A549 (cell line): ENCODE measurements around the gene THUMPD3. TPM values are rescaled to one million over a fixed set of nuclear protein-coding genes. Genes with fewer than 3 reads are reported as not detected.
A peak's percentile ranks its signal among the peaks of the same experiment; 100 is the strongest.

Experiments
- ATAC-seq, 2 experiments: fragments of 200-7000 bp in 1 of 2; fragments of >200 bp in 1 of 2; cut with Nextera tagmentation in 1 of 2; cut with Tn5 transposase in 1 of 2; 3 replicates each; pipeline versions ENCODE4 v1.8.0 to v1.9.1; 2018 to 2020; ENCODE audit warnings: mild to moderate bottlenecking in 1 of 2, moderate library complexity in 1 of 2
- CTCF ChIA-PET: fragments of 300-600 bp; sonication (Branson Sonifier 250); formaldehyde crosslinking; extraction: SDS; loops from one replicate; lab custom pipeline; 2021; ENCODE audit warnings: antibody characterized with exemption, inconsistent platforms; lab: Yijun Ruan, JAX
- POLR2A ChIA-PET: fragments of 350-600 bp; formaldehyde crosslinking; extraction: SDS; loops from one replicate; lab custom pipeline; 2021; ENCODE audit warnings: antibody characterized with exemption, inconsistent platforms; lab: Yijun Ruan, JAX
- DNase-seq, 2 experiments: peaks; one replicate each; pipeline versions ENCODE4 v3.0.0 to v3.0.0-alpha.2; 2011 to 2016; ENCODE audit warnings: low read depth in 1 of 2, low spot score in 1 of 2
- FAIRE-seq: peaks from 2 replicates; lab custom pipeline; 2011; peaks lifted over from hg19 to GRCh38; lab: Jason Lieb, UNC
- H3K27ac ChIP-seq, 2 experiments: fragments of >200 bp; sonication (Bioruptor Twin); formaldehyde crosslinking; 3 replicates each; pipeline ENCODE4 v1.5.1; 2016 to 2017
- H3K4me1 ChIP-seq: fragments of >200 bp; sonication (Bioruptor Twin); formaldehyde crosslinking; 3 replicates; pipeline ENCODE4 v1.6.1; 2016
- H3K4me2 ChIP-seq: fragments of >200 bp; sonication (Bioruptor Twin); formaldehyde crosslinking; 3 replicates; pipeline ENCODE4 v1.6.1; 2016
- H3K4me3 ChIP-seq: fragments of >200 bp; sonication (Bioruptor Twin); formaldehyde crosslinking; 3 replicates; pipeline ENCODE4 v1.5.1; 2016
- H3K9me3 ChIP-seq: fragments of >200 bp; sonication (Bioruptor Twin); formaldehyde crosslinking; 3 replicates; pipeline ENCODE4 v1.6.1; 2016
- BHLHE40 ChIP-seq: IDR thresholded peaks from 2 replicates; pipeline ENCODE4 v1.6.1; 2012; ENCODE audit warnings: low read depth, low read length, inconsistent platforms
- CEBPB ChIP-seq, 2 experiments: fragments of >200 bp in 1 of 2; sonication (Bioruptor Twin) in 1 of 2; formaldehyde crosslinking in 1 of 2; IDR thresholded peaks; 2 replicates each; pipeline ENCODE4 v1.6.1; 2012 to 2016
- EP300 ChIP-seq, 2 experiments: fragments of >200 bp; sonication (Bioruptor Twin); formaldehyde crosslinking; IDR thresholded peaks; 2 replicates in 1 of 2; 3 replicates in 1 of 2; pipeline ENCODE4 v1.6.1; 2016 to 2017
- FOSB ChIP-seq: fragments of 250-450 bp; sonication (Bioruptor Pico); IDR thresholded peaks from 2 replicates; pipeline ENCODE4 v1.5.0; 2020; ENCODE audit warnings: mild to moderate bottlenecking, moderate library complexity
- FOXS1 ChIP-seq: fragments of 250-450 bp; sonication (Bioruptor Pico); IDR thresholded peaks from 2 replicates; pipeline ENCODE4 v1.5.0; 2020; ENCODE audit warnings: mild to moderate bottlenecking, moderate library complexity
- HOXB5 ChIP-seq: fragments of 250-450 bp; sonication (Bioruptor Pico); IDR thresholded peaks from 2 replicates; pipeline ENCODE4 v1.5.0; 2020; ENCODE audit warnings: mild to moderate bottlenecking, moderate library complexity
- JUN ChIP-seq, 2 experiments: fragments of >200 bp; sonication (Bioruptor Twin); formaldehyde crosslinking; IDR thresholded peaks; 2 replicates in 1 of 2; 3 replicates in 1 of 2; pipeline ENCODE4 v1.6.1; 2016 to 2017
- JUNB ChIP-seq: fragments of >200 bp; sonication (Bioruptor Twin); formaldehyde crosslinking; IDR thresholded peaks from 2 replicates; pipeline ENCODE4 v1.6.1; 2016
- KDM1A ChIP-seq: fragments of 200-600 bp; sonication (generic); IDR thresholded peaks from 2 replicates; pipeline ENCODE4 v1.6.1; 2016; ENCODE audit warnings: low read depth, mild to moderate bottlenecking
- KDM5A ChIP-seq: fragments of 200-600 bp; sonication (generic); IDR thresholded peaks from 2 replicates; pipeline ENCODE4 v1.6.1; 2016; ENCODE audit warnings: antibody characterized with exemption, mild to moderate bottlenecking
- NR3C1 ChIP-seq: fragments of >200 bp; sonication (Bioruptor Twin); formaldehyde crosslinking; IDR thresholded peaks from 3 replicates; pipeline ENCODE4 v1.6.1; 2017
- PHF8 ChIP-seq: fragments of 200-600 bp; sonication (generic); IDR thresholded peaks from 2 replicates; pipeline ENCODE4 v1.6.1; 2016; ENCODE audit warnings: low read depth, mild to moderate bottlenecking, antibody characterized with exemption, moderate library complexity, borderline replicate concordance
- POLR2A ChIP-seq: IDR thresholded peaks from 2 replicates; pipeline ENCODE4 v1.6.1; 2012; ENCODE audit warnings: mild to moderate bottlenecking, low read length
- POLR2AphosphoS2 ChIP-seq: conservative IDR thresholded peaks from 2 replicates; pipeline ENCODE4 v1.6.1; 2012; ENCODE audit warnings: low read length, improper control_type of control experiment, inconsistent platforms
- RARB ChIP-seq: fragments of 250-450 bp; sonication (Bioruptor Pico); IDR thresholded peaks from 2 replicates; pipeline ENCODE4 v1.8.0; 2021; ENCODE audit warnings: mild to moderate bottlenecking, moderate library complexity
- RCOR1 ChIP-seq: fragments of 150-350 bp; IDR thresholded peaks from 2 replicates; pipeline ENCODE4 v1.6.1; 2014; ENCODE audit warnings: antibody characterized with exemption, low read length, low read depth
- SREBF2 ChIP-seq: fragments of 450-650 bp; IDR thresholded peaks from 2 replicates; pipeline ENCODE4 v1.6.1; 2014; ENCODE audit warnings: mild to moderate bottlenecking, moderate library complexity
- TP53 ChIP-seq: fragments of 250-450 bp; sonication (Bioruptor Pico); IDR thresholded peaks from 2 replicates; pipeline ENCODE4 v1.5.0; 2021; ENCODE audit warnings: mild to moderate bottlenecking, moderate library complexity
- ZNF302 ChIP-seq: fragments of 250-450 bp; sonication (Bioruptor Pico); IDR thresholded peaks from 2 replicates; pipeline ENCODE4 v1.9.0; 2021; ENCODE audit warnings: inconsistent platforms, mild to moderate bottlenecking, moderate library complexity
- ZSCAN20 ChIP-seq: fragments of 250-450 bp; sonication (Bioruptor Pico); IDR thresholded peaks from 2 replicates; pipeline ENCODE4 v1.8.0; 2022; ENCODE audit warnings: mild to moderate bottlenecking, moderate library complexity
- WGBS: methylation state at CpG from one replicate; pipeline ENCODE4 v1.1.6; 2017; ENCODE audit errors: missing lambda C conversion rate; 5-methylcytosine and 5-hydroxymethylcytosine counted together
- polyA plus RNA-seq, 4 experiments: library from polyadenylated mRNA; depleted of rRNA in 3 of 4; stranded (reverse); fragments of >200 nt; fragmentation: RNase III in 1 of 4; extraction: RNeasy Plus Mini Kit Qiagen cat#74134 plus additional on column Dnase treatment in 1 of 4; gene quantifications; 2 replicates in 3 of 4; 3 replicates in 1 of 4; pipeline ENCODE4 v1.2.3, GENCODE V29; 2011 to 2017
- TF ChIP-seq, protein P1 (sequence below): IDR thresholded peaks from 2 replicates; pipeline ENCODE4 v1.6.1; 2012; ENCODE audit warnings: low read depth, borderline replicate concordance
- TF ChIP-seq, protein P2 (sequence below): fragments of 250-450 bp; sonication (Bioruptor Pico); IDR thresholded peaks from 2 replicates; pipeline ENCODE4 v1.5.0; 2020; ENCODE audit warnings: low read depth, mild to moderate bottlenecking, moderate library complexity
- TF ChIP-seq, protein P3 (sequence below): fragments of 150-350 bp; IDR thresholded peaks from 2 replicates; pipeline ENCODE4 v1.6.1; 2014; ENCODE audit warnings: low read depth, mild to moderate bottlenecking, low read length

The THUMPD3 gene
- polyA plus RNA-seq, 2 of the 4 experiments (the other 2 are of a cell fraction) = 53.9 to 86.0 TPM

DNA sequence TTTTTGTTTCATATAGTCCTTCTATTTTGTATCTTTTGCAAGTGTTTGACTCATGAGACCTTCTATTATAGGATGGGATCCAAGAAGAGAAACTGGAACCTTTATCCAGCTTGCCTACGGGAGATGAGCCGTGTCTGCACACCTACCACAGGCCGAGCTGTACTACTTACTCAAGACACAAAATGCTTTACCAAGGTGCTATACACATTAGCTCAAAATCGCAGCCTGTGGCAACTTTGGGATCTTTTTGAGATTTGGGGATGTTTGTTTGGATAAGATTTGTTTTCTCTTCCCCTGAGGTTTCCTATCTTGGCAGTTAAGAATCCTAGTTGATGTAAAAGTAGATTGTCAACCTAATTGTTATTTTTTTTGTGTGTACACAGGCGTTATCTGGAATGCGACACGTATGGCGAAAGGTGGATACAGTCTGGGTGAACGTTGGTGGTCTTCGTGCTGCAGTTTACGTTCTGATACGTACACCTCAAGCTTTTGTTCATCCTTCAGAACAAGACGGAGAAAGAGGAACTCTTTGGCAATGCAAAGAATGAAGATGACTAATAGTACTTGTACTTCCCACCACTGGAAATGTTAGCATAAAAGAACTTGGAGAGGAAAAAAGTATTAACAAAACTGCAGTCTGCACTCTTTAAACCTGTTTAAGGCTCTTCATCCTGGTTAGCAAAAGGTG lies 21.4 kb downstream of the THUMPD3 start (continued):
- TF ChIP-seq, protein P1, sequence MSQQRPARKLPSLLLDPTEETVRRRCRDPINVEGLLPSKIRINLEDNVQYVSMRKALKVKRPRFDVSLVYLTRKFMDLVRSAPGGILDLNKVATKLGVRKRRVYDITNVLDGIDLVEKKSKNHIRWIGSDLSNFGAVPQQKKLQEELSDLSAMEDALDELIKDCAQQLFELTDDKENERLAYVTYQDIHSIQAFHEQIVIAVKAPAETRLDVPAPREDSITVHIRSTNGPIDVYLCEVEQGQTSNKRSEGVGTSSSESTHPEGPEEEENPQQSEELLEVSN = no peak

DNA sequence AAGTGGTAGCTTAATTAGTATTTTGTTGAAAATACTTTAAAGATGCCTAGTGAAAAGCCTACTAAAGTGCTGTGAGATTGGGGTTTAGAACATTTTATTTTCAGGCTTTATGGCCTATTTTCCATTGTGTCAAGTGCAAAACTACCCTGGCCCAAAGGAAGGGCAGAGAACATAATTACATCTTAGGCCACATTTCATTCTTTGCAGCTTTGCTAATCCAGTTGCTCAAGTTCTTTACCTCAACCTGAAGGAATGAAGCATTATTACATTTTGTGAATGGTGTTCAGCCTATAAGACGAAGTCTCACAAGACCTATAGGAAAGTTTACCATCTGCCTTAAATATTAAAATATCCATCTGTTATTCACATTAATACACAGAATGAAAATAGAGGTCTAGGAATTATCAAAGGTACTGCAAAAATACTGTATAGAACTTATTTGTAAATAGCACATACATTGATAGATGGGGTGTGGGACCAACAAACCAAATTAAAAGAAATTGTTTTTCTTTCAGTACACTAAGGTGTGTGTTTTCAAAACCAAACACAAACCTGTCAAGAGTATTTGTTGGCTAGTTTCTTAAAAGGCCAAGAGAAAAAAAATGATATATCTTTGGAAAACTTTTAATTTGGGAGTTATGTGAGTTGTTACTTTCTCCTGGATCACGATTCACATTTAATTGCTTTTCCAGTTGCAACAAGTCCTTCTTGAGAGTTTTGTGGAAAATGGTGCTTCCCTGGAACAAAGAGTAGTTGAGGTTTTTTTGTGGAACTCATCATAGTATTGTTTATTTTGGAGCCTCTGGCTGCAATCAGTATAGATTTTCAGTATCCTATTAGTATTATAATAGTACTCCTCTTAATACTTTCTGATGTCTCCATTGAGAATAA lies 22.6 kb downstream of the THUMPD3 start:
- Histone ChIP-seq H3K9me3 (no peaks in the 10 kb centered on the region), H3K4me3 (no peak overlapping the region), H3K4me2 (no peak overlapping the region), H3K27ac (no peak overlapping the region), H3K4me1 (peaks cover 26% of the 10 kb centered on the region; the same call in 1 of the 3 replicates)
- no peak for ATAC-seq
- ChIA-PET POLR2A (interaction anchor here (0.9 to 4.4 kb wide), 5 partner anchors 9 to 23 kb away, joined by 3 to 51 read pairs (median 4); partner anchors contain the start of genes SETD5 and THUMPD3), CTCF (no interaction called here)
- no peak for FAIRE-seq
- DNase-seq = no peak
- peak; percentile 51; the same call in 1 of the 2 replicates for TF ChIP-seq POLR2AphosphoS2
- TF ChIP-seq, protein P1 = no peak
- no peak for TF ChIP-seq JUNB
- TF ChIP-seq TP53 (CRISPR knock-in tag) = no peak
- TF ChIP-seq FOSB (CRISPR knock-in tag) = no peak; the same call in 1 of the 2 replicates
- no peak for TF ChIP-seq EP300 (IDR thresholded peaks at IDR 0.05)
- no peak for TF ChIP-seq PHF8
- WGBS = 88% methylated on average over 2 of the region's 2 CpGs

DNA sequence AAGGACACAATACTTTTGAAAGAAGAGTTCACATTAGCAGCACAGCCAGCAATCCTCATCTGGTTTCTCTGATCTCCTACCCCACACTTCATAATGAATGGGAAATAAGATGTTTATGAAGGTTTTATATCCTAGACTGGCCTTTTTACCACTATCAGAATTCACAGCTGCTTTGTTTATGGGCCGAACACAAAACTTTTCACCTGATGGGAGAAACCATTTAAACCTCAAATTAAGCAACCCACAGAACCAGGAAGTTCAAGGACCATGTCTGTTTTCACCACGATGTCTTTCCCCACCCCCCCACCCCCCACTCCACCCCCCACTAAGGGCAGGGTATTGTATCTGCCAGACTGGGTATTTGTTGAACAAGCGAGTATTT lies 23.2 kb downstream of the THUMPD3 start:
- 53% methylated on average over 3 of the region's 3 CpGs for WGBS
- CTCF ChIA-PET = no interaction called here
- TF ChIP-seq ZNF302 (CRISPR knock-in tag) (no peak), FOXS1 (CRISPR knock-in tag) (no peak), RARB (CRISPR knock-in tag) (0 out of 2 replicates have a peak, but pooled peaks have one; percentile 35), JUN (IDR thresholded peaks at IDR 0.05) (peak in 1 of 2 experiments; percentile 59; a peak in 1 of 5 replicates), FOSB (CRISPR knock-in tag) (peak; percentile 50; the same call in 1 of the 2 replicates)
- no peak for DNase-seq
- Histone ChIP-seq H3K4me1 (peaks cover 26% of the 10 kb centered on the region; the same call in 1 of the 3 replicates), H3K27ac (no peak overlapping the region), H3K4me2 (no peak overlapping the region), H3K9me3 (no peaks in the 10 kb centered on the region), H3K4me3 (no peak overlapping the region)
- POLR2A ChIA-PET = interaction anchor here (0.9 to 4.4 kb wide), 3 partner anchors 9 to 24 kb away, joined by 3 to 51 read pairs (median 4); partner anchors contain the start of genes SETD5 and THUMPD3
- no peak for FAIRE-seq
- ATAC-seq = no peak

DNA sequence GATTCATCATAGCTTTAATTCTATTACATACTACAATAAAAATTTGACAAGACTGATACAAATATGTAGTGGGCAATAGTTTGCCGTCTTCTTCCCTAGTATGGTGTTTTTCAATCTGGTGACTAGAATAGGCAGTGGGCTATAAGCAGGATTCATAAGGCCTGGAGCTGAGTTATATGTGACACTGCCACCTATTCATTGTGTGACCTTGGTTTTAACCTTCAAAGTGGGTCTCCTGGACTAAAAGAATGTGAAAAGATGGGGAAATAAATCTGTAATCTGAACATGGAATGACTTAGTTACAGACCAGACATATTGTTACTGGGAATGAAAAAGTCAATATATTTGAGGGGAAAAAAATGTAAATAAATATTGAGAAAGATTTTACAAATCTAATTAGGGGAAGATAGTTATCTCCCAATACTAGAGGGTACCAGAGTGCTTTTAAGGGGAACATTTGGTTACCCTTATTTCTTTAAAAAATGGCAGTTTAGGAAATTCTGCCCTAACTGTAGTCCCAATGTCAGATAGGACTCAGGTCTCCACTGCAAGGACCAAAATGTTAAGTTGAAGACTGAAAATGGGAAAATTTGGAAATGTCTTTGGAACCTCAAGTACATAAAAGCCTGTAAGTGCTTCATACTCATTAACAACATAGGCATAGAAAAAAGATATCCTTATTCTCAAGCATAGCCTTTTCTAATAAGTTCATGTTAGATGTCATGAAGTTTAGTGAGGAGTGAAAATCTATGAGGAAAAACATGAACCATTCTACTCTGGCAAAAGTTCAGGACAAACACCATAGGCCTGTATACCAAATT lies 23.9 kb downstream of the THUMPD3 start:
- no peak for FAIRE-seq
- 88% methylated on average over 1 of the region's 1 CpG for WGBS
- Histone ChIP-seq H3K4me1 (peaks cover 26% of the 10 kb centered on the region; the same call in 2 of the 3 replicates), H3K9me3 (no peaks in the 10 kb centered on the region), H3K4me2 (no peak overlapping the region), H3K27ac (no peak overlapping the region), H3K4me3 (no peak overlapping the region)
- no peak for DNase-seq
- POLR2A ChIA-PET = interaction anchor here (0.9 to 4.4 kb wide), 3 partner anchors 9 to 24 kb away, joined by 3 to 51 read pairs (median 4); partner anchors contain the start of genes SETD5 and THUMPD3
- CTCF ChIA-PET = no interaction called here
- no peak for ATAC-seq
- TF ChIP-seq, protein P1 = no peak
- TF ChIP-seq, protein P2, sequence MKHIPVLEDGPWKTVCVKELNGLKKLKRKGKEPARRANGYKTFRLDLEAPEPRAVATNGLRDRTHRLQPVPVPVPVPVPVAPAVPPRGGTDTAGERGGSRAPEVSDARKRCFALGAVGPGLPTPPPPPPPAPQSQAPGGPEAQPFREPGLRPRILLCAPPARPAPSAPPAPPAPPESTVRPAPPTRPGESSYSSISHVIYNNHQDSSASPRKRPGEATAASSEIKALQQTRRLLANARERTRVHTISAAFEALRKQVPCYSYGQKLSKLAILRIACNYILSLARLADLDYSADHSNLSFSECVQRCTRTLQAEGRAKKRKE = no peak
- TF ChIP-seq RCOR1 (no peak), BHLHE40 (no peak), SREBF2 (no peak), FOSB (CRISPR knock-in tag) (no peak), EP300 (IDR thresholded peaks at IDR 0.05) (no peak), PHF8 (no peak), KDM5A (no peak), POLR2A (no peak), HOXB5 (CRISPR knock-in tag) (no peak), JUNB (no peak), ZSCAN20 (CRISPR knock-in tag) (no peak), KDM1A (no peak), NR3C1 (no peak), CEBPB (IDR thresholded peaks at IDR 0.05) (no peak)
- TF ChIP-seq, protein P3, sequence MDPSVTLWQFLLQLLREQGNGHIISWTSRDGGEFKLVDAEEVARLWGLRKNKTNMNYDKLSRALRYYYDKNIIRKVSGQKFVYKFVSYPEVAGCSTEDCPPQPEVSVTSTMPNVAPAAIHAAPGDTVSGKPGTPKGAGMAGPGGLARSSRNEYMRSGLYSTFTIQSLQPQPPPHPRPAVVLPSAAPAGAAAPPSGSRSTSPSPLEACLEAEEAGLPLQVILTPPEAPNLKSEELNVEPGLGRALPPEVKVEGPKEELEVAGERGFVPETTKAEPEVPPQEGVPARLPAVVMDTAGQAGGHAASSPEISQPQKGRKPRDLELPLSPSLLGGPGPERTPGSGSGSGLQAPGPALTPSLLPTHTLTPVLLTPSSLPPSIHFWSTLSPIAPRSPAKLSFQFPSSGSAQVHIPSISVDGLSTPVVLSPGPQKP = no peak
